Endometrial microvascular endothelial cells (primary cell): Measurements from ENCODE around the gene PTPRE. TPM values are rescaled to one million over a fixed set of nuclear protein-coding genes. Genes with fewer than 3 reads are reported as not detected.

Experiments used
- in situ Hi-C: cut with HindIII; loops from 2 replicates; pipeline ENCODE4 v1.10.0; 2017; ENCODE audit warnings: low sequenced_read_pairs, low pct_unique_long_range_greater_than_20kb; ENCODE audit errors: inconsistent ontology term
- total RNA-seq: library from RNA; depleted of rRNA; stranded (reverse); fragments of >200 nt; gene quantifications from one replicate; pipeline ENCODE4 v1.2.3, GENCODE V29; 2015; ENCODE audit errors: inconsistent ontology term

Gene PTPRE
- total RNA-seq, 1 donor from 2014 or later: 23.9 TPM

GRCh38 chr10:128059266-128059981 lies 152.5 kb downstream of the PTPRE start:
- in situ Hi-C loops: no loop called here

- in situ Hi-C loops: no loop called here
Measured at GRCh38 chr10:128059982-128060293, 153.0 kb downstream of the PTPRE start.

GRCh38 chr10:128060341-128061250 lies 153.7 kb downstream of the PTPRE start:
- in situ Hi-C loops: no loop called here

GRCh38 chr10:128061306-128062300 lies 154.7 kb downstream of the PTPRE start:
- in situ Hi-C loops: no loop called here

GRCh38 chr10:128062331-128062880 lies 155.5 kb downstream of the PTPRE start:
- in situ Hi-C loops: no loop called here

GRCh38 chr10:128062881-128063563 lies 156.1 kb downstream of the PTPRE start:
- in situ Hi-C loops: no loop called here

GRCh38 chr10:128063736-128064107 lies 156.8 kb downstream of the PTPRE start:
- in situ Hi-C loops: no loop called here

- in situ Hi-C loops: no loop called here
Measured at GRCh38 chr10:128064108-128064969, 157.4 kb downstream of the PTPRE start.

- in situ Hi-C loops: no loop called here
Measured at GRCh38 chr10:128064970-128065580, 158.2 kb downstream of the PTPRE start.

- in situ Hi-C loops: no loop called here
Measured at GRCh38 chr10:128065881-128066534, 159.1 kb downstream of the PTPRE start.

- in situ Hi-C loops: no loop called here
Measured at GRCh38 chr10:128066870-128067382, 160.0 kb downstream of the PTPRE start.

GRCh38 chr10:128067691-128068397 lies 160.9 kb downstream of the PTPRE start:
- in situ Hi-C loops: no loop called here

- in situ Hi-C loops: no loop called here
Measured at GRCh38 chr10:128068398-128069285, 161.7 kb downstream of the PTPRE start.

- in situ Hi-C loops: no loop called here
Measured at GRCh38 chr10:128069351-128070051, 162.6 kb downstream of the PTPRE start.
